ENCODE data around the gene SPRY2. TPM values are rescaled to one million over a fixed set of nuclear protein-coding genes. Genes with fewer than 3 reads are reported as not detected.

The SPRY2 gene
- total and polyA plus RNA-seq, 2 of the 8 experiments (the other 6 are each of a cell fraction or from before 2014, with no cell fraction given) = 37.7 to 37.9 TPM

DNA sequence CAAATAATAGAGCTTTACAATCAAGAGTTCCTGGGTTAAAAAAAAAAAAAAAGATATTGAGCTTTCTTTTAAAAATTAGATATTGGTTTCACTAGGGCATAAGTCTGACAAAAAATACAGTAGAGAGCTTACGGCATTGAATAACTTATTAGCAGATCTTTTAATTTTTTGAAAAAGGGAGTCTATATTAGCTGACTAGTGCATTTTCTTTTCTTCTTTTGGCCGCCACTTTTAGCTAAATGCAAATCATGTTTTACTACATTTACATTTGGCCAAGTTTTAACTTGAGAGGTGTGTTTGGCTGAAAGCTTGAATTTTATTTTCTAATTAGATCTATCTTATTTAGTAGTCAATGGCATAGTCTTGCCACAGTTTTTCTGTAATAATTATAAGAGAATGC lies 43.4 kb downstream of the SPRY2 start:
- Histone ChIP-seq H4K5ac (ENCODE audit: insufficient read length, low read depth, low read length) (peak overlapping the region; percentile 71), H2BK20ac (ENCODE audit: low read length) (no peak overlapping the region), H2AK5ac (ENCODE audit: low read depth, low read length) (no peak overlapping the region; the same call in 1 of the 2 replicates), H2BK12ac (ENCODE audit: low read depth, low read length) (no peak overlapping the region), H3K23ac (ENCODE audit: insufficient read length) (no peak overlapping the region), H3K9me3 (ENCODE audit: insufficient read depth in 2 of 2, low read depth in 1 of 2, low read length in 1 of 2) (no peaks in the 10 kb centered on the region), H3K9ac (replicated peaks in 1 of 4; ENCODE audit: extremely low read depth in 1 of 4, low read depth in 3 of 4, low read length in 3 of 4) (no peak overlapping the region), H3K4ac (replicated peaks; ENCODE audit: insufficient read length, low read depth, low read length) (no peak overlapping the region), H2BK120ac (replicated peaks; ENCODE audit: low read depth, low read length) (peak overlapping the region; percentile 96), H3K4me3 (ENCODE audit: extremely low read depth in 1 of 4, insufficient read depth in 2 of 4, low read depth in 3 of 4, low read length in 4 of 4) (peak overlapping the region in 1 of 4 experiments; percentile 34; a peak in 1 of 8 replicates), H3K56ac (replicated peaks; ENCODE audit: insufficient read length, low read depth, low read length) (no peak overlapping the region), H2AFZ (ENCODE audit: low read length) (no peak overlapping the region), H3K14ac (ENCODE audit: insufficient read length) (no peak overlapping the region), H3K36me3 (ENCODE audit: control insufficient read depth in 2 of 4, insufficient read depth in 4 of 4, low read length in 3 of 4) (no peaks in the 10 kb centered on the region), H3K27ac (ENCODE audit: low read depth, low read length) (no peak overlapping the region), H3K4me2 (ENCODE audit: insufficient read depth in 1 of 2, low read depth in 2 of 2, low read length in 2 of 2) (peak overlapping the region; percentile 16 to 45; a peak in 1 of 4 replicates), H4K20me1 (replicated peaks in 1 of 2; ENCODE audit: control insufficient read depth in 1 of 2, insufficient read depth in 2 of 2, low read length in 2 of 2) (no peaks in the 10 kb centered on the region), H3K79me2 (ENCODE audit: control insufficient read depth in 1 of 2, insufficient read depth in 2 of 2, low read length in 2 of 2) (no peaks in the 10 kb centered on the region), H2BK15ac (ENCODE audit: low read length) (no peak overlapping the region), H3K4me1 (replicated peaks in 1 of 4; ENCODE audit: control insufficient read depth in 3 of 4, insufficient read depth in 4 of 4, low read length in 3 of 4) (peaks cover 1 to 6% (median 5%) of the 10 kb centered on the region in 4 experiments; a peak in 4 of 7 replicates), H4K8ac (ENCODE audit: extremely low read depth, insufficient read depth, low read length) (no peak overlapping the region), H3K23me2 (ENCODE audit: low read depth, low read length) (no peaks in the 10 kb centered on the region), H3K79me1 (ENCODE audit: low read depth, low read length) (no peaks in the 10 kb centered on the region), H4K91ac (replicated peaks; ENCODE audit: insufficient read length, low read length) (no peak overlapping the region), H3K27me3 (replicated peaks in 1 of 4; ENCODE audit: control insufficient read depth in 3 of 4, extremely low read depth in 1 of 4, insufficient read depth in 3 of 4, low read length in 3 of 4) (no peaks in the 10 kb centered on the region), H2BK5ac (ENCODE audit: low read depth, low read length) (0 out of 2 replicates have a peak overlapping the region, but pooled peaks have one; percentile 95), H3K18ac (ENCODE audit: extremely low read depth, low read length) (no peak overlapping the region)
- ChIA-PET POLR2A (ENCODE audit: partially characterized antibody) (interaction anchor here (0.8 to 3.1 kb wide), 6 partner anchors 13 to 426 kb away, joined by 3 to 13 read pairs (median 4); partner anchors contain the start of gene SPRY2), CTCF (ENCODE audit: partially characterized antibody) (interaction anchor here (0.7 to 1.0 kb wide), 7 partner anchors 8 to 617 kb away, joined by 3 to 7 read pairs (median 3); no protein-coding TSS in a partner anchor)
- 37% methylated on average over 2 of the region's 2 CpGs; no CpG with 5 or more reads in 1 of the 2 experiments for WGBS, 2 experiments (ENCODE audit: extremely low coverage in 1 of 2, insufficient coverage in 1 of 2, insufficient read length in 1 of 2, insufficient replicate concordance in 2 of 2, low coverage in 1 of 2, low lambda C conversion rate in 2 of 2, missing lambda C conversion rate in 1 of 2)
- FAIRE-seq = no peak
- DNase-seq (ENCODE audit: low read depth in 1 of 2, low spot score in 2 of 2) = no peak
- TF ChIP-seq MAFK (IDR thresholded peaks at IDR 0.05; ENCODE audit: low read depth, low read length) (0 out of 2 replicates have a peak, but pooled peaks have one; percentile 1), BRCA1 (IDR thresholded peaks at IDR 0.05; ENCODE audit: low read depth, low read length) (no peak), ZNF274 (IDR thresholded peaks at IDR 0.05; ENCODE audit: borderline replicate concordance, extremely low read depth, low read length) (no peak), CBX5 (IDR thresholded peaks at IDR 0.05; ENCODE audit: low read depth, low read length) (no peak), EZH2 (IDR thresholded peaks at IDR 0.05; ENCODE audit: low read depth, low read length, severe bottlenecking) (no peak)
- TF ChIP-seq, protein P1, sequence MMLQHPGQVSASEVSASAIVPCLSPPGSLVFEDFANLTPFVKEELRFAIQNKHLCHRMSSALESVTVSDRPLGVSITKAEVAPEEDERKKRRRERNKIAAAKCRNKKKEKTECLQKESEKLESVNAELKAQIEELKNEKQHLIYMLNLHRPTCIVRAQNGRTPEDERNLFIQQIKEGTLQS (IDR thresholded peaks at IDR 0.05; ENCODE audit: insufficient read depth, low read depth, low read length) = no peak
- TF ChIP-seq, protein P2, sequence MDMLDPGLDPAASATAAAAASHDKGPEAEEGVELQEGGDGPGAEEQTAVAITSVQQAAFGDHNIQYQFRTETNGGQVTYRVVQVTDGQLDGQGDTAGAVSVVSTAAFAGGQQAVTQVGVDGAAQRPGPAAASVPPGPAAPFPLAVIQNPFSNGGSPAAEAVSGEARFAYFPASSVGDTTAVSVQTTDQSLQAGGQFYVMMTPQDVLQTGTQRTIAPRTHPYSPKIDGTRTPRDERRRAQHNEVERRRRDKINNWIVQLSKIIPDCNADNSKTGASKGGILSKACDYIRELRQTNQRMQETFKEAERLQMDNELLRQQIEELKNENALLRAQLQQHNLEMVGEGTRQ (IDR thresholded peaks at IDR 0.05; ENCODE audit: low read length) = no peak

Measured in H1 (cell line).